Activated CD4-positive, alpha-beta memory T cell treated with anti-CD3 and anti-CD28 coated beads, Interleukin-2, amount 10 ng/mL, durations not matched to agents 7 days and 5 days (primary cell): ENCODE results near the gene PHACTR2. TPM values are rescaled to one million over a fixed set of nuclear protein-coding genes. Genes with fewer than 3 reads are reported as not detected.

Experiments used
- CTCF ChIA-PET: fragments of 350-600 bp; sonication (Branson Sonifier 250); formaldehyde crosslinking; loops from one replicate; lab custom pipeline; 2021; ENCODE audit warnings: antibody characterized with exemption, inconsistent platforms; lab: Charles Lee
- POLR2A ChIA-PET: fragments of 350-600 bp; sonication (Branson Sonifier 250); formaldehyde crosslinking; loops from one replicate; lab custom pipeline; 2021; ENCODE audit warnings: antibody characterized with exemption; lab: Charles Lee
- DNase-seq: peaks from one replicate; pipeline ENCODE4 v3.0.0-alpha.2; 2020
- H3K27ac Mint-ChIP-seq: one replicate; pipeline ENCODE4 v1.8.0; 2021; ENCODE audit warnings: mild to moderate bottlenecking, mixed read lengths
- H3K27me3 Mint-ChIP-seq: one replicate; pipeline ENCODE4 v1.8.0; 2021; ENCODE audit warnings: mixed read lengths
- H3K36me3 Mint-ChIP-seq: one replicate; pipeline ENCODE4 v1.8.0; 2021; ENCODE audit warnings: low read depth, mixed read lengths
- H3K4me1 Mint-ChIP-seq: one replicate; pipeline ENCODE4 v1.8.0; 2021; ENCODE audit warnings: mixed read lengths
- H3K4me3 Mint-ChIP-seq: one replicate; pipeline ENCODE4 v1.8.0; 2021; ENCODE audit warnings: mild to moderate bottlenecking, mixed read lengths
- H3K9me3 Mint-ChIP-seq: one replicate; pipeline ENCODE4 v1.8.0; 2021; ENCODE audit warnings: mixed read lengths
- total RNA-seq, 2 experiments: library from RNA; stranded (reverse); gene quantifications; one replicate each; pipeline ENCODE4 v1.2.3, GENCODE V29; 2021

The PHACTR2 gene
- total RNA-seq, 2 experiments from 2014 or later = 41.5 to 46.3 TPM

DNA sequence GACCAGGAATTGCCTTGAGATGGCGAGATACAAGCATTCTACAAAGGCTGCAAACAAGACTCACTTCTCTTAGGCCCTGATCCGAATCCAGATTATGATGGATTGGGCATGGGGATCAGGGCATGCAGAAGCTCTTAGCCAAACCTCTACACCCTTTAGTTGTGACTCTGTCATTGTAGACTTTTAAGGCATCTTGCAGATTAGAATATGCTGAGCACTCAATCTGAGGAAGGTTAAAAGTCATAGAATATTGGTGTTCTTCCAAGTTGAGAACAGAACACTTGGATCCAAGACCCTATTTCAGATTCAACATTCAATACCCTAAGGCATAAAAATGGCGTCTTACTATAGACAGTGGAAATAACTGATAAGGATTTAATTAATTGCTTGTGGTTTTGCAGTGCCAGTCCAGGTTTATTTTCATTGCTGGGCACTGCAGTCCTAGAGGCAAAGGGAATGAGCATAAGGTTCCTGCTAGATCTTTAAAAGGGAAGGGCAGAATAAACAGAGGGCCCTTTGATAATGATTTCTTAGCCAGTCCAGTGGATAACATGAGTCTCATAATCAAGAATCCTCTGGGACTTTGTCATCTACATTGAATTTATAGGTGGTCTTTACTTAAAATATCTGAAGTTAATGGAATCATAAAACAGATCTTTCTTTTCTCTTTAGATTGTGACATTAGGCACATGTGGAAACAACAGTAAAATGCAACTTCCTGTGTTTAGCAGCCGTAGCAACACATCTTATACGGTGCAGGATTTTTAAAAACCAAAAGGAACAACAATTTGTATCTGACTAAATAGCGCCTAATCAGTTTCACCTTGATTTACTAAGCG lies 17.6 kb downstream of the PHACTR2 start:
- ChIA-PET POLR2A (no interaction called here), CTCF (no interaction called here)
- peaks cover 6% of the 10 kb centered on the region for H3K36me3 Mint-ChIP-seq
- peaks cover 3% of the 10 kb centered on the region for H3K4me1 Mint-ChIP-seq
- no peak overlapping the region for H3K4me3 Mint-ChIP-seq
- H3K27me3 Mint-ChIP-seq = no peaks in the 10 kb centered on the region
- H3K9me3 Mint-ChIP-seq = no peaks in the 10 kb centered on the region
- no peak for DNase-seq
- H3K27ac Mint-ChIP-seq = no peak overlapping the region

- no peak for DNase-seq
- Mint-ChIP-seq H3K36me3 (peaks cover 3% of the 10 kb centered on the region), H3K27me3 (no peaks in the 10 kb centered on the region), H3K4me1 (peaks cover 3% of the 10 kb centered on the region), H3K27ac (no peak overlapping the region), H3K9me3 (no peaks in the 10 kb centered on the region), H3K4me3 (no peak overlapping the region)
- ChIA-PET POLR2A (no interaction called here), CTCF (no interaction called here)
These were observed 18.4 kb downstream of the PHACTR2 start for GRCh38 chr6:143695969-143696663.

DNA sequence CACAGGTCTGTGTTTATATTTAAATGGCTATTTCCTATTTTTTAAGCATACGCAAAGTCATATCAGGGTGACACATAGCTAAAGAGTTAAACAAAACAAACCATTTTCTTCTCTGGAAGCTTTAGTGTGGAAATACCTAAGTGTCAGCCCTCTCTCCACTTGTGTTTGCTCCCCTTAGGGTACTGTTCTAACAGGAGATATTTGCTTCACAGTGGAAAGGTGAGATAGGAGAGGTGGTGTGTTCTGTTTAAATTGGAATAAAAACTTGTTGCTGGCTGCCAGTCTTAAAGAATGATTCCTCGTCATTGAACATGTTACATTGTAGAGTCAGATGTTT lies 18.9 kb downstream of the PHACTR2 start:
- ChIA-PET POLR2A (no interaction called here), CTCF (no interaction called here)
- Mint-ChIP-seq H3K36me3 (peaks cover 3% of the 10 kb centered on the region), H3K4me3 (no peak overlapping the region), H3K4me1 (peaks cover 3% of the 10 kb centered on the region), H3K27me3 (no peaks in the 10 kb centered on the region), H3K9me3 (no peaks in the 10 kb centered on the region), H3K27ac (no peak overlapping the region)
- DNase-seq = no peak

DNA sequence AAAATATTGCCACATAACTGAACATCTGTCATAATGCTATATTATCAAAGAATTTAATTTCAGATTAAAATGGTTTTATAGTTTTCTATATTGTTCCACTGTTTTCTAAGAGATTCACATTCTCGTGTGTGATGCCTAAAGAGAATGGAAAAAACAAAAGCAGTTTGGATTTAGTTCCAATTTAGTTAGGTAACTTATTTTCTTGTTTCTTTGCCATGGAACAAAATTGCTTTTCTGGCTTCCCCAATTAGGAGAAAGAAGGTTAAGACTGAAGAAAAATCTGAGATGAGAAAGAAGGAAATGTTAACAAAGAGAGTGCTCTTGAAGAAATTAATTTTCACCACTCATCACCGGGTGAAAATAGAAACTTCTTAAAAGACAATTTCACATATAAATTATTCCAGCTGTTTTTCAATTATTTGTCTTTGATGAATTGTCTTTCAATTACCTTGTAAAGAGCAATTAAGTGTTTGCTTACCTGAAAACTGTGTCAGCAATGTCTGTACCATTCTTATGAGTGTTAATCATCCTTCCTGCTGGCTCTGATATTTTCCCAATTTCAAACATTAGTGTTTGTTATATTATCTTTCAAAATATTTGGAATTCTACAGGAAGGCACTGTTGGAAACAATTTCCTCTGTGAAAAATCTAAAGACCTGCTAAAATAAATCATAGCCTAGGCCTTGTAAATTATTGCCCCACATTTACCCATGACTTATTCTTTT lies 19.5 kb downstream of the PHACTR2 start:
- ChIA-PET CTCF (no interaction called here), POLR2A (no interaction called here)
- Mint-ChIP-seq H3K27me3 (no peaks in the 10 kb centered on the region), H3K27ac (no peak overlapping the region), H3K36me3 (peaks cover 3% of the 10 kb centered on the region), H3K9me3 (no peaks in the 10 kb centered on the region), H3K4me1 (peaks cover 3% of the 10 kb centered on the region), H3K4me3 (no peak overlapping the region)
- no peak for DNase-seq

DNA sequence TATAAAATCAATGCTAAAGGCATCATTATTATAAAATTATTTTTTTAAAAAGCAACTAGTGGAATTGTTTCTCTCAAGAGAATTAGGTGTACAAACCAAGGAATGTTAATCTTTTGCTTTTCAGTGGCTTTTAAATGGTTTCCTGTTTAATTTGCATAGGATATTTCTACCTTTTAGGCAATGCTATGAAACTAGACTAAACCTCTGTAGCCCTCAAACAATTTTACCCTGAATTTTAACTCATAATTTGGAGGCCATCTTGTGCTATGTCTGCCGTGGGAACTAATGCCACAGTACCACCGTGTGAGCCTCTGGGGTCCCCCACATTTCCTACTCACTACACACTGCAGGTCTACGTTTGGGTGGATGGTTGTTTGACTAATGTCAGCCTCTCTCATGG lies 20.6 kb downstream of the PHACTR2 start:
- ChIA-PET CTCF (no interaction called here), POLR2A (no interaction called here)
- Mint-ChIP-seq H3K4me3 (no peak overlapping the region), H3K36me3 (peaks cover 3% of the 10 kb centered on the region), H3K27me3 (no peaks in the 10 kb centered on the region), H3K4me1 (peaks cover 3% of the 10 kb centered on the region), H3K27ac (no peak overlapping the region), H3K9me3 (peaks cover 3% of the 10 kb centered on the region)
- no peak for DNase-seq

GRCh38 chr6:143698759-143699429 lies 21.1 kb downstream of the PHACTR2 start:
- CTCF ChIA-PET = no interaction called here
- peaks cover 3% of the 10 kb centered on the region for H3K36me3 Mint-ChIP-seq
- H3K27me3 Mint-ChIP-seq = no peaks in the 10 kb centered on the region
- no peak overlapping the region for H3K4me3 Mint-ChIP-seq
- peaks cover 3% of the 10 kb centered on the region for H3K4me1 Mint-ChIP-seq
- peaks cover 3% of the 10 kb centered on the region for H3K9me3 Mint-ChIP-seq
- DNase-seq = no peak
- no peak overlapping the region for H3K27ac Mint-ChIP-seq
- POLR2A ChIA-PET = no interaction called here

GRCh38 chr6:143699430-143699825 lies 21.7 kb downstream of the PHACTR2 start:
- no peak overlapping the region for H3K4me3 Mint-ChIP-seq
- no peak for DNase-seq
- H3K27me3 Mint-ChIP-seq = no peaks in the 10 kb centered on the region
- no peak overlapping the region for H3K27ac Mint-ChIP-seq
- peaks cover 3% of the 10 kb centered on the region for H3K9me3 Mint-ChIP-seq
- CTCF ChIA-PET = no interaction called here
- H3K4me1 Mint-ChIP-seq = peaks cover 2% of the 10 kb centered on the region
- POLR2A ChIA-PET = no interaction called here
- peaks cover 3% of the 10 kb centered on the region for H3K36me3 Mint-ChIP-seq

DNA sequence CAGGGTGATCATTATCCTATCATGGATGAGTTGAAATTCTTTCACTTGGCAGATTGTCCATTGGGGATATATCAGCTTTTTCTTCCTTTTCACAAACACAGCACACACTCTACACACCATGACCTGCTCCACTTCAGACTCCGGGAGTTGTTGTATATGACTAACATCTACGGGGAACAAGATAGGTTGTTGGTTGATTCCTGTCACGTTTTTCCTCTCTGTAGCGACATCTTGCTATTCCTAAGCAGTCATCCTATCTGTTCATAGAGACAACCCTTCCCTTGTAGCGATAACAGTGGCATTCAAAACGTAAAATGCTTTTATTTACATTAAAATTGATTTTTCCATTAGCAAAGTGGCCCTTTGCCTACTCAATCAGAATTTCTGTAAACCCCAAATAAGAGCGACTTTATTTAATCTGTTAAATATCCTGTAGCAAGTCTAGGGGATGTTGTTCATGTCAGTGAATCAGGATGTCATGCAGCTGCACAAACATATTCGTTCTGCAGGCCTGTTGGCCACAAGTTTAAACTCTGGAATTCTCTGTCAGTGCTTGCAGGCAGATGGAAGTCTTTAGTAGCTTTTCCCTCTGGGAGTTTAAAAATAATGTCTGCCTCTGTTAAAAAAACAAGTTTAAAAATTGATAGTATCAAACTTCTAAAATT lies 23.1 kb downstream of the PHACTR2 start:
- no peak for DNase-seq
- CTCF ChIA-PET = no interaction called here
- no peak overlapping the region for H3K27ac Mint-ChIP-seq
- peaks cover 6% of the 10 kb centered on the region for H3K36me3 Mint-ChIP-seq
- no peaks in the 10 kb centered on the region for H3K27me3 Mint-ChIP-seq
- peaks cover 3% of the 10 kb centered on the region for H3K9me3 Mint-ChIP-seq
- no peak overlapping the region for H3K4me3 Mint-ChIP-seq
- H3K4me1 Mint-ChIP-seq = peaks cover 1% of the 10 kb centered on the region
- POLR2A ChIA-PET = no interaction called here

- ChIA-PET CTCF (no interaction called here), POLR2A (no interaction called here)
These were observed 23.8 kb downstream of the PHACTR2 start for GRCh38 chr6:143701349-143702234.

GRCh38 chr6:143705569-143705968 lies 27.8 kb downstream of the PHACTR2 start:
- Mint-ChIP-seq H3K27ac (no peak overlapping the region), H3K27me3 (no peaks in the 10 kb centered on the region), H3K9me3 (peaks cover 8% of the 10 kb centered on the region), H3K4me1 (no peaks in the 10 kb centered on the region), H3K4me3 (no peak overlapping the region), H3K36me3 (peaks cover 3% of the 10 kb centered on the region)
- ChIA-PET POLR2A (no interaction called here), CTCF (no interaction called here)
- DNase-seq = no peak

More at GRCh38 chr6:143701349-143702234, 23.8 kb downstream of the PHACTR2 start:
- no peaks in the 10 kb centered on the region for H3K4me1 Mint-ChIP-seq
- DNase-seq = no peak
- peaks cover 6% of the 10 kb centered on the region for H3K9me3 Mint-ChIP-seq
- no peaks in the 10 kb centered on the region for H3K27me3 Mint-ChIP-seq
- peaks cover 6% of the 10 kb centered on the region for H3K36me3 Mint-ChIP-seq
- H3K4me3 Mint-ChIP-seq = no peak overlapping the region
- H3K27ac Mint-ChIP-seq = no peak overlapping the region

DNA sequence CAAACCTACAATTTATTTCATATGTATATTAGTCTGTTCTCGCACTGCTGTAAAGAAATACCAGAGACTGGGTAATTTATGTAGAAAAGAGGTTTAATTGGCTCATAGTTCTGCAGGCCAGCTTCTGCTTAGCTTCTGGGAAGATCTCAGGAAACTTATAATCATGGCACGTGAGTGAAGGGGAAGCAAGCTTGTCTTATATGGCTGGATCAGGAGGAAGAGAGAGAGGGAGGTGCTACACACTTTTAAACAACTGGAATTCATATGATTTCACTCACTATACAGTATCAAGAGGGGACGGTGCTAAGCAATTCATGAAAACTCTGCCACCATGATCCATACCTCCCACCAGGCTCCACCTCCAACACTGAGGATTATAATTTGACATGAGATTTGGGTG lies 29.9 kb downstream of the PHACTR2 start:
- ChIA-PET POLR2A (no interaction called here), CTCF (interaction anchor here (2.1 kb wide), 1 partner anchor 8 kb away, joined by 5 read pairs; no protein-coding TSS in a partner anchor)
- Mint-ChIP-seq H3K36me3 (peaks cover 5% of the 10 kb centered on the region), H3K9me3 (peaks cover 8% of the 10 kb centered on the region), H3K4me3 (no peak overlapping the region), H3K27ac (no peak overlapping the region), H3K27me3 (no peaks in the 10 kb centered on the region), H3K4me1 (no peaks in the 10 kb centered on the region)
- no peak for DNase-seq

DNA sequence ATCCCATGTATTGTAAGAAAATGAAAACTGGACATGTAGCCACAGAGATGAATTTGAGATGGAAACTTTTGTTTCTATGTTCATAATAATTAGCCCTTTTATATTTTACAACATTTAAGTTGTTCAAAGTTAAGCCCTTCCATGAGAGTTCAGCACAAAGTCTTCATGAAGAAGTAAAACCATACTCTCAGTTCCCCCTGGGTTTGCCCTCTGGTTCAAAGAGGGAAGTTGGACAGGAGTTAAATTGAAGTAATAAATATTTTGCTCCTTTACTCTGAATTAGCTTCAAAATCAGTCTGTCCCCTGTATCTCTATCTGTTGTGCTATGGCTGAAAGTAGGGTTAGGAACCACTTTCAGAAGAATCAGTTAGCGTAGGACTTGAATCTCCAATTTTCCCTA lies 31.1 kb downstream of the PHACTR2 start:
- H3K36me3 Mint-ChIP-seq = peaks cover 13% of the 10 kb centered on the region

More for the DNA sequence above, 31.1 kb downstream of the PHACTR2 start:
- POLR2A ChIA-PET = no interaction called here
- H3K4me1 Mint-ChIP-seq = no peaks in the 10 kb centered on the region
- H3K9me3 Mint-ChIP-seq = peaks cover 5% of the 10 kb centered on the region
- CTCF ChIA-PET = no interaction called here
- H3K4me3 Mint-ChIP-seq = no peak overlapping the region
- H3K27ac Mint-ChIP-seq = no peak overlapping the region
- no peak for DNase-seq
- no peaks in the 10 kb centered on the region for H3K27me3 Mint-ChIP-seq
